Osteoblast (primary cell): ENCODE measurements around the gene OSBPL1A. TPM values are rescaled to one million over a fixed set of nuclear protein-coding genes. Genes with fewer than 3 reads are reported as not detected.

Experiments
- DNase-seq: peaks from one replicate; pipeline ENCODE4 v3.0.0; 2011; ENCODE audit warnings: low spot score, mixed read lengths; ENCODE audit not compliant: insufficient read length; ENCODE audit errors: missing footprints
- H2AFZ ChIP-seq: 2 replicates; pipeline ENCODE4 v1.6.0; 2011; ENCODE audit warnings: mild to moderate bottlenecking, low read length
- H3K27ac ChIP-seq: 2 replicates; pipeline ENCODE4 v1.5.1; 2011; ENCODE audit warnings: mild to moderate bottlenecking, low read depth, low read length, moderate library complexity
- H3K27me3 ChIP-seq: 2 replicates; pipeline ENCODE4 v1.6.0; 2012; ENCODE audit warnings: mild to moderate bottlenecking, control low read depth, inconsistent platforms, low read length, moderate library complexity; ENCODE audit not compliant: insufficient read depth
- H3K36me3 ChIP-seq: 2 replicates; pipeline ENCODE4 v1.5.1; 2011; ENCODE audit warnings: mild to moderate bottlenecking, low read length, control low read depth, moderate library complexity; ENCODE audit not compliant: insufficient read depth
- H3K4me1 ChIP-seq: 2 replicates; pipeline ENCODE4 v1.5.1; 2011; ENCODE audit warnings: mild to moderate bottlenecking, low read length, control low read depth, moderate library complexity; ENCODE audit not compliant: insufficient read depth
- H3K4me2 ChIP-seq: 2 replicates; pipeline ENCODE4 v1.6.0; 2011; ENCODE audit warnings: mild to moderate bottlenecking, low read length; ENCODE audit not compliant: insufficient read depth
- H3K4me3 ChIP-seq: fragments of 200-600 bp; sonication (generic); 3 replicates; pipeline ENCODE4 v1.5.1; 2012; ENCODE audit warnings: mild to moderate bottlenecking, low read length, inconsistent platforms; ENCODE audit not compliant: insufficient read depth
- H3K79me2 ChIP-seq: 2 replicates; pipeline ENCODE4 v1.6.0; 2012; ENCODE audit warnings: mild to moderate bottlenecking, low read length, control low read depth, inconsistent platforms; ENCODE audit not compliant: insufficient read depth
- H3K9me3 ChIP-seq: 2 replicates; pipeline ENCODE4 v1.5.1; 2011; ENCODE audit warnings: low read depth, low read length, control low read depth
- H4K20me1 ChIP-seq: 2 replicates; pipeline ENCODE4 v1.6.0; 2012; ENCODE audit warnings: mild to moderate bottlenecking, low read length, control low read depth; ENCODE audit not compliant: insufficient read depth
- CTCF ChIP-seq: IDR thresholded peaks from 2 replicates; pipeline ENCODE4 v1.5.1; 2011; ENCODE audit warnings: mild to moderate bottlenecking, low read depth, low read length, moderate library complexity; ENCODE audit errors: extremely low read depth
- total RNA-seq: library from RNA; depleted of rRNA; stranded (reverse); fragments of >200 nt; gene quantifications from 2 replicates; pipeline ENCODE4 v1.2.3, GENCODE V29; 2012

OSBPL1A gene
- total RNA-seq, 1 donor, result 51.8 TPM

- Histone ChIP-seq H3K4me2 (no peak overlapping the region), H3K36me3 (no peaks in the 10 kb centered on the region), H3K4me3 (no peak overlapping the region), H2AFZ (no peak overlapping the region), H3K9me3 (no peaks in the 10 kb centered on the region), H3K79me2 (peaks cover 3% of the 10 kb centered on the region), H3K4me1 (no peaks in the 10 kb centered on the region), H3K27ac (no peak overlapping the region), H3K27me3 (no peaks in the 10 kb centered on the region), H4K20me1 (no peaks in the 10 kb centered on the region)
- no peak for TF ChIP-seq CTCF
- no peak for DNase-seq
These were observed 152.9 kb downstream of the OSBPL1A start for GRCh38 chr18:24244698-24245097.

- Histone ChIP-seq H3K4me2 (no peak overlapping the region), H3K27ac (no peak overlapping the region), H4K20me1 (no peaks in the 10 kb centered on the region), H3K4me3 (no peak overlapping the region), H3K79me2 (no peaks in the 10 kb centered on the region), H2AFZ (no peak overlapping the region), H3K27me3 (no peaks in the 10 kb centered on the region), H3K9me3 (no peaks in the 10 kb centered on the region), H3K36me3 (no peaks in the 10 kb centered on the region), H3K4me1 (no peaks in the 10 kb centered on the region)
- no peak for DNase-seq
- no peak for TF ChIP-seq CTCF
These were observed 153.9 kb downstream of the OSBPL1A start for GRCh38 chr18:24243677-24244076.

- no peak for DNase-seq
- Histone ChIP-seq H3K36me3 (peaks cover 3% of the 10 kb centered on the region), H3K79me2 (no peaks in the 10 kb centered on the region), H3K27me3 (no peaks in the 10 kb centered on the region), H4K20me1 (no peaks in the 10 kb centered on the region), H2AFZ (no peak overlapping the region), H3K4me2 (no peak overlapping the region), H3K27ac (no peak overlapping the region), H3K4me1 (no peaks in the 10 kb centered on the region), H3K9me3 (no peaks in the 10 kb centered on the region), H3K4me3 (no peak overlapping the region)
- no peak for TF ChIP-seq CTCF
These were observed 158.3 kb downstream of the OSBPL1A start for GRCh38 chr18:24239341-24239740.

- no peak for DNase-seq
- no peaks in the 10 kb centered on the region for H3K9me3 ChIP-seq
- no peak overlapping the region for H3K4me3 ChIP-seq
- no peaks in the 10 kb centered on the region for H3K79me2 ChIP-seq
- H3K4me1 ChIP-seq, result no peaks in the 10 kb centered on the region
- H3K27me3 ChIP-seq, result no peaks in the 10 kb centered on the region
- H4K20me1 ChIP-seq, result no peaks in the 10 kb centered on the region
- no peak overlapping the region for H2AFZ ChIP-seq
- H3K27ac ChIP-seq, result no peak overlapping the region
- peaks cover 3% of the 10 kb centered on the region for H3K36me3 ChIP-seq
- no peak overlapping the region for H3K4me2 ChIP-seq
- no peak for TF ChIP-seq CTCF
These were observed 159.2 kb downstream of the OSBPL1A start for GRCh38 chr18:24238387-24238786.
